ENCODE measurements around the gene CDK2AP2.

DNA sequence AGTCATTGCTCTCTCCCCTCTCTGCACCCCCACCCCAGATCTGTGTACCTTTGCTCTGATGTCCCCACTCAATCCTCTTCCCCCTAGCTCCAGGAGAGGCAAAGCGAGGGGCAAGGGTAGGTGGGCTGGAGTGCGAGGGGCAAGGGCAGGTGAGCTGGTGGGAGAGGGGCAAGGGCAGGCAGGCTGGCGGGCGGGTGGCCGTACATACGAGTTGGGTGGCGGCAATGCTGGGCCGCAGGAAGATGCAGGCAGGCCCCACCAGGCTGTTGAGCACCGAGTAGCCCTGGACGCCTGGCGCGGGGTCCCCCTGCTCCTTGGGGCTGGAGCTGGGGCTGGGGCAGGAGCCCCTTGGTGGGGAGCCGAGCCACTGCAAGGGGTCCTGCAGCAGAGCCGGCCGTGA is 14.4 kb upstream of the CDK2AP2 start:
- TF ChIP-seq RFX5 (IDR thresholded peaks at IDR 0.05; ENCODE audit: borderline replicate concordance, low read depth, low read length), result no peak
- TF ChIP-seq CTCF (IDR thresholded peaks at IDR 0.05; ENCODE audit: control extremely low read depth in 1 of 3, insufficient read depth in 1 of 3, low read depth in 1 of 3, low read length in 3 of 3), result no peak
- no peak for TF ChIP-seq POLR2A (IDR thresholded peaks at IDR 0.05; ENCODE audit: control extremely low read depth in 1 of 2, low read depth in 2 of 2, low read length in 2 of 2)
